HEK293 (cell line): ENCODE measurements around the gene SKP2.

Source experiments
- CTCF ChIA-PET: fragments of 350-600 bp; formaldehyde crosslinking; extraction: SDS; loops from one replicate; lab custom pipeline; 2021; ENCODE audit warnings: antibody characterized with exemption; lab: Yijun Ruan, JAX
- POLR2A ChIA-PET: fragments of 300-600 bp; formaldehyde crosslinking; extraction: SDS; loops from one replicate; lab custom pipeline; 2020; ENCODE audit warnings: antibody characterized with exemption, inconsistent platforms; lab: Yijun Ruan, JAX
- H3K27ac ChIP-seq: fragments of 200-500 bp; sonication (Bioruptor generic); 2 replicates; pipeline ENCODE4 v1.5.1; 2014; ENCODE audit warnings: low read depth, low read length, control low read depth, inconsistent platforms; ENCODE audit errors: extremely low read depth
- H3K36me3 ChIP-seq, 2 experiments: fragments of 200-500 bp in 1 of 2; sonication (Bioruptor generic) in 1 of 2; 1 replicate in 1 of 2; 2 replicates in 1 of 2; pipeline ENCODE4 v1.5.1; 2014 to 2017; ENCODE audit warnings: inconsistent platforms in 2 of 2, low read length in 2 of 2; ENCODE audit not compliant: control insufficient read depth in 2 of 2, insufficient read depth in 1 of 2
- H3K4me1 ChIP-seq: fragments of 200-500 bp; sonication (Bioruptor generic); 2 replicates; pipeline ENCODE4 v1.5.1; 2014; ENCODE audit warnings: mild to moderate bottlenecking, low read length, inconsistent platforms; ENCODE audit not compliant: control insufficient read depth, insufficient read depth
- H3K4me3 ChIP-seq: 2 replicates; pipeline ENCODE4 v1.5.1; 2011; ENCODE audit warnings: low read depth, mild to moderate bottlenecking, control low read depth, low read length, moderate library complexity
- H3K9me3 ChIP-seq: fragments of 200-500 bp; sonication (Bioruptor generic); 2 replicates; pipeline ENCODE4 v1.5.1; 2014; ENCODE audit warnings: low read depth, low read length, inconsistent platforms; ENCODE audit not compliant: control insufficient read depth, insufficient read depth
- BCL6B ChIP-seq: fragments of 450-650 bp; formaldehyde crosslinking; IDR thresholded peaks from 2 replicates; pipeline ENCODE4 v1.5.1; 2017; ENCODE audit warnings: missing biosample characterization, missing genetic modification characterization
- PRDM1 ChIP-seq: fragments of 450-650 bp; formaldehyde crosslinking; IDR thresholded peaks from 2 replicates; pipeline ENCODE4; 2016; ENCODE audit warnings: missing biosample characterization, missing genetic modification characterization
- SCRT2 ChIP-seq: fragments of 450-650 bp; formaldehyde crosslinking; IDR thresholded peaks from 2 replicates; pipeline ENCODE4 v1.5.1; 2016; ENCODE audit warnings: missing biosample characterization, missing genetic modification characterization
- ZFP37 ChIP-seq: fragments of 450-650 bp; formaldehyde crosslinking; IDR thresholded peaks from 2 replicates; pipeline ENCODE4 v1.5.1; 2016; ENCODE audit warnings: missing biosample characterization, missing genetic modification characterization
- ZNF133 ChIP-seq: fragments of 450-650 bp; formaldehyde crosslinking; IDR thresholded peaks from 2 replicates; pipeline ENCODE4 v1.5.1; 2016; ENCODE audit warnings: missing biosample characterization, missing genetic modification characterization
- ZNF24 ChIP-seq: fragments of 450-650 bp; formaldehyde crosslinking; IDR thresholded peaks from 2 replicates; pipeline ENCODE4 v1.5.1; 2016; ENCODE audit warnings: missing biosample characterization, missing genetic modification characterization
- ZNF280C ChIP-seq: fragments of 450-650 bp; formaldehyde crosslinking; IDR thresholded peaks from 2 replicates; pipeline ENCODE4 v1.5.1; 2016; ENCODE audit warnings: missing biosample characterization, missing genetic modification characterization
- ZNF302 ChIP-seq: fragments of 450-650 bp; formaldehyde crosslinking; IDR thresholded peaks from 2 replicates; pipeline ENCODE4 v1.5.1; 2016; ENCODE audit warnings: missing biosample characterization, missing genetic modification characterization, low read depth
- ZNF350 ChIP-seq: fragments of 450-650 bp; formaldehyde crosslinking; IDR thresholded peaks from 2 replicates; pipeline ENCODE4 v1.5.0; 2017; ENCODE audit warnings: missing biosample characterization, mild to moderate bottlenecking, missing genetic modification characterization
- ZNF394 ChIP-seq: fragments of 450-650 bp; formaldehyde crosslinking; IDR thresholded peaks from 2 replicates; pipeline ENCODE4 v1.5.1; 2016; ENCODE audit warnings: missing biosample characterization, missing genetic modification characterization, mild to moderate bottlenecking, moderate library complexity, borderline replicate concordance
- ZNF558 ChIP-seq: fragments of 450-650 bp; formaldehyde crosslinking; IDR thresholded peaks from 2 replicates; pipeline ENCODE4 v1.5.1; 2016; ENCODE audit warnings: missing biosample characterization, missing genetic modification characterization
- ZNF561 ChIP-seq: fragments of 450-650 bp; IDR thresholded peaks from 2 replicates; pipeline ENCODE4 v1.5.1; 2018; ENCODE audit warnings: missing biosample characterization, missing genetic modification characterization, borderline replicate concordance
- ZNF571 ChIP-seq: fragments of 450-650 bp; formaldehyde crosslinking; IDR thresholded peaks from 2 replicates; pipeline ENCODE4 v1.5.0; 2017; ENCODE audit warnings: missing biosample characterization, missing genetic modification characterization
- ZNF580 ChIP-seq: fragments of 450-650 bp; formaldehyde crosslinking; IDR thresholded peaks from 2 replicates; pipeline ENCODE4 v1.5.1; 2016; ENCODE audit warnings: missing biosample characterization, missing genetic modification characterization
- ZNF747 ChIP-seq: fragments of 450-650 bp; formaldehyde crosslinking; IDR thresholded peaks from 2 replicates; pipeline ENCODE4 v1.5.1; 2016; ENCODE audit warnings: missing biosample characterization, missing genetic modification characterization
- ZNF777 ChIP-seq: fragments of 450-650 bp; formaldehyde crosslinking; IDR thresholded peaks from 2 replicates; pipeline ENCODE4 v1.5.1; 2017; ENCODE audit warnings: missing biosample characterization, missing genetic modification characterization, borderline replicate concordance
- ZNF791 ChIP-seq: fragments of 450-650 bp; formaldehyde crosslinking; IDR thresholded peaks from 2 replicates; pipeline ENCODE4 v1.5.1; 2016; ENCODE audit warnings: missing biosample characterization, missing genetic modification characterization
- ZSCAN23 ChIP-seq: fragments of 450-650 bp; formaldehyde crosslinking; IDR thresholded peaks from 2 replicates; pipeline ENCODE4 v1.5.1; 2016; ENCODE audit warnings: missing biosample characterization, missing genetic modification characterization

SKP2 gene

DNA sequence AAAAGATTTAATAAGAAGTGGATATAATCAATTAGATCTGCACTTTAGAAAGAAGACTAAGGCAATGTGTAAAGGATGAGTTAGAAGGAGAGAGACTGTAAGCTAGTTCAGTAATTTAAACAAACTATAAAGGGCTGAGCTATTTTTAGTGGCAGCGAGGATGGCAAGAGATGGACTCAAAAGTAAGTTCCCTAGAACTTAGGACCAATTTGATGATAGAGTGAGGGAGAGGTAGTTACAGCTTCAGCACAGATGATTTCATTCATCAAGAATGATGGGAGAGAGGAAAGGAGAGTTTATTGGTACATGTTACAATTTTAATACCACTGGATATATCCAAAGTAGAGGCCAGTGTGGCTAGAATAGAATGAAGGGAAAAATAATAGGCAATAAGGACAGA lies 70.7 kb downstream of the SKP2 start:
- TF ChIP-seq ZNF133 (tag by site-specific recombination) = no peak
- CTCF ChIA-PET = interaction anchor here (1.1 kb wide), 1 partner anchor 14 kb away, joined by 4 read pairs; no protein-coding TSS in a partner anchor
- POLR2A ChIA-PET = no interaction called here
- Histone ChIP-seq H3K9me3 (no peaks in the 10 kb centered on the region), H3K27ac (no peak overlapping the region), H3K4me1 (0 out of 2 replicates have a peak, but pooled peaks cover 2% of the 10 kb centered on the region), H3K36me3 (peaks cover 25 to 26% of the 10 kb centered on the region in 2 experiments), H3K4me3 (no peak overlapping the region)

DNA sequence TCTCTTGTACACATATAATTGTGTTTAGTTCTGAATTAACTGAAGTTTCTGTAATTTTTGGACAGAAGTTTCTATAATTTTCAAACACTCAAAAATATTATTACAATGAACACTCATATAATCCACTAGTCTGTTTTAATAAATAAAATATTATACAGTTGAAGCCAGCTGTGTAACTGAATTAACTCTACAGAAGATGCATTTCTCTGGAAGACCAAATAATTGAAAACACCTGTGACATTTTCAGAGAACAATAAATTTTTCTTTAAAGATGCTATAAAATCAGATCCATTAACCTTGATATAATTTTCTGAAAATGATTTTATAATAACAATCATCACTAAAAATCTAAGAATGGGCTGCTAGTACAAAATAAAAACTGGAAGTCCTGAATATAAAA lies 75.1 kb downstream of the SKP2 start:
- Histone ChIP-seq H3K9me3 (no peaks in the 10 kb centered on the region), H3K27ac (no peak overlapping the region), H3K4me1 (no peaks in the 10 kb centered on the region), H3K4me3 (no peak overlapping the region), H3K36me3 (peaks cover 15 to 16% of the 10 kb centered on the region in 2 experiments)
- ChIA-PET CTCF (interaction anchor here (0.6 to 0.7 kb wide), 2 partner anchors 52 to 489 kb away, joined by 3 to 4 read pairs; no protein-coding TSS in a partner anchor), POLR2A (no interaction called here)
- TF ChIP-seq ZNF580 = no peak
- no peak for TF ChIP-seq ZNF558
- TF ChIP-seq ZNF791 (tag by site-specific recombination) = no peak

DNA sequence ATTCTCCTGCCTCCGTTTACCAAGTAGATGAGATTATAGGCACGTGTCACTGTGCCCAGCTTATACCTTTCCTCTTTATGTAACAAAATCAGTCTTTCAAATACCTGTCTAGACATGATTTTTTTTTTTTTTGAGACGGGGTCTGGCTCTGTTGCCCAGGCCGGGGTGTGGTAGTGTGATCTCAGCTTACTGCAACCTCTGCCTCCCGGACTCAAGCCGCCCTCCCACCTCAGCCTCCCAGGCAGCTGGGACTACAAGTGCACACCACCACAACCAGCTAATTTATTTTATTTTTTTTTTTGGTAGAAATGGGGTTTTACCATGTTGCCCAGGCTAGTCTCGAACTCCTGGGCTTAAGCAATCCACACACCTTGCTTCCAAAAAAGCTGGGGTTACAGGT lies 76.6 kb downstream of the SKP2 start:
- H3K4me3 ChIP-seq = no peak overlapping the region

GRCh38 chr5:36230151-36230790 lies 78.4 kb downstream of the SKP2 start:
- CTCF ChIA-PET = interaction anchor here (1.3 to 2.7 kb wide), 2 partner anchors 11 to 20 kb away, joined by 5 to 13 read pairs; partner anchors contain the start of gene NADK2
- TF ChIP-seq PRDM1 (tag by site-specific recombination) (peak; percentile 48; the same call in 1 of the 2 replicates), ZNF777 (tag by site-specific recombination) (no peak), ZNF394 (no peak), BCL6B (tag by site-specific recombination) (0 out of 2 replicates have a peak, but pooled peaks have one; percentile 27), ZSCAN23 (tag by site-specific recombination) (no peak), ZNF561 (tag by site-specific recombination) (no peak), ZNF24 (no peak), SCRT2 (tag by site-specific recombination) (0 out of 2 replicates have a peak, but pooled peaks have one; percentile 12), ZNF350 (no peak)
- TF ChIP-seq, all 188 proteins: peak for 3
- Histone ChIP-seq H3K27ac (no peak overlapping the region), H3K4me1 (no peaks in the 10 kb centered on the region), H3K36me3 (peaks cover 5 to 11% of the 10 kb centered on the region in 2 experiments; a peak in 2 of 3 replicates), H3K9me3 (no peaks in the 10 kb centered on the region), H3K4me3 (no peak overlapping the region)
- POLR2A ChIA-PET = interaction anchor here (3.3 kb wide), 1 partner anchor 11 kb away, joined by 8 read pairs; the partner anchor contains the start of gene NADK2

More for the DNA sequence above, 76.6 kb downstream of the SKP2 start:
- POLR2A ChIA-PET = no interaction called here
- H3K27ac ChIP-seq = no peak overlapping the region
- no peaks in the 10 kb centered on the region for H3K4me1 ChIP-seq
- CTCF ChIA-PET = interaction anchor here (0.6 kb wide), 1 partner anchor 76 kb away, joined by 3 read pairs; no protein-coding TSS in a partner anchor
- peaks cover 15 to 16% of the 10 kb centered on the region in 2 experiments for H3K36me3 ChIP-seq
- TF ChIP-seq ZNF747 (tag by site-specific recombination) (no peak), ZNF302 (tag by site-specific recombination) (no peak), ZNF571 (no peak), ZNF280C (tag by site-specific recombination) (no peak), ZFP37 (tag by site-specific recombination) (no peak)
- no peaks in the 10 kb centered on the region for H3K9me3 ChIP-seq
